Spleen (tissue), 7 donors: ENCODE data around the gene USP13.

Experiments
- CTCF ChIP-seq, 11 experiments: fragments of 200-600 bp in 7 of 11; fragments of 450-650 bp in 4 of 11; sonication (generic) in 4 of 11; IDR thresholded peaks in 8 of 11; conservative IDR thresholded peaks in 3 of 11; 1 replicate in 7 of 11; 2 replicates in 4 of 11; pipeline versions ENCODE4 v1.4.0 to v1.8.0; 2016 to 2021; ENCODE audit warnings: antibody characterized with exemption in 11 of 11, inconsistent platforms in 4 of 11, mild to moderate bottlenecking in 1 of 11
- POLR2A ChIP-seq, 3 donors: fragments of 450-650 bp; IDR thresholded peaks; one replicate each; pipeline ENCODE4 v1.5.1; 2017; ENCODE audit warnings: antibody characterized with exemption in 3 of 3, mild to moderate bottlenecking in 1 of 3
- donor health status: DM: no; HTN: no; CAD: no; lungs with moderate emphysema.
- donor health status: DM: no; HTN: no; CAD: no.
- donor health status: DM: no; HTN: no; CAD: no.

- TF ChIP-seq CTCF (IDR thresholded peaks at IDR 0.05 in 8 of 11, conservative IDR thresholded peaks at IDR 0.05 in 3 of 11), result no peak
- no peak for TF ChIP-seq POLR2A (IDR thresholded peaks at IDR 0.05)
These were observed 166.5 kb downstream of the USP13 start for GRCh38 chr3:179819379-179819778.
